SIG-M5 treated with dmso at 0.1 percent for 504 hours (cell line): Measurements from ENCODE around the gene CDH4.

Experiments
- DNase-seq: peaks from one replicate; lab custom pipeline; 2025; ENCODE audit not compliant: unreplicated experiment; lab: John Stamatoyannopoulos, UW

Gene CDH4

DNA sequence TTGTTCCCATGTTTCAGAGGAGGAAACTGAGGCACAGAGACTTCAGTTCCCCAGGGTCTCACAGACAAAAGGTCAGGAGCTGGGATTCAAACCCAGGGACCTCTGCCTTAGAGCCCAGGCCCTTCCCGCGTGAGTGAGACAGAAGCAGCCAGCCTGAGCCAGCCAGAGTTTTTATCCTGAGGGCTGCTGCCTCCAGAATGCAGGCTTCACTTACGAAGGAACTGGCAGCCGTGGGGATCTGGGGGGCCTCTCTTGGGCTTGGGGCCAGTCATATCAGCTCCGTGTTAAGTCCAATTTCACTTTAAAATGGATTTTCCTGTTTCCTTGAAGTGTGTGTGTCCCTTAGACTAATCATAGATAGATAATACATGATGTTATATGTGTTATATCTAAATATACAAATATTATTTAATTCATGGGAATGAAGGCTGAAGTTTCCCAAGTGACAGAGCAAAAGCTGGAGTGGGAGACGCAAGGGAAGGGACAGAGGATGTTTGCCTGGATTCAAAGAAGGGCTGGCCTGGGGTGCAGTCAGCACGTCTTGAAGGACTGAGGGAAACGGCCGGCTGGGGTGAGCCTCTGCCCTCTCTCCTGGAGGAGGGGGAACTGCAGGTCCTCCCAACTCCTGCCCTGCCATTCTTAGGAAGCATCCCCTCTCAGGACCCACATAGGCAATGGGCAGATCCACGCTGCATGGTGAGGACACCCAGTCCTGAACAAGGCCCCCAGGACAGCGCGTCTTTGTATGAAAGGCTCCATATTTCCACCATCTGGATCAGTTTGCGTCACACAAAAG, 320.1 kb downstream of the CDH4 start:
- DNase-seq, result no peak

DNA sequence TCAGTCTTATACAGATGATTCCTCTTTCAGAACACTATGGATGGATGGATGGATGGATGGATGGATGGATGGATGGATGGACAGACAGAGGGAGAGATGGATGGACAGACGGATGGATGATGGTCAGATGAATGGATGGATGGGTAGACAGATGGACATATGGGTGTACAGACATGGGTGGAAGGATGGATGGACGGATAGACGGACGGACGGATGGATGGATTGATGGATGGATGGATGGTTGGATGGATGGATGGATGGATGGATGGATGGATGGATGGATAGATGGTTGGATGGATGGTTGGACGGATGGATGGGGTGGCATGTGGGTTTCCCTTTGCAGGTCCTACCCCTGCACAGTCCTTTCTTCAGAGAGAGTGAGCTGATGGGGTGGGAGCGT, 320.7 kb downstream of the CDH4 start:
- DNase-seq, result no peak

DNA sequence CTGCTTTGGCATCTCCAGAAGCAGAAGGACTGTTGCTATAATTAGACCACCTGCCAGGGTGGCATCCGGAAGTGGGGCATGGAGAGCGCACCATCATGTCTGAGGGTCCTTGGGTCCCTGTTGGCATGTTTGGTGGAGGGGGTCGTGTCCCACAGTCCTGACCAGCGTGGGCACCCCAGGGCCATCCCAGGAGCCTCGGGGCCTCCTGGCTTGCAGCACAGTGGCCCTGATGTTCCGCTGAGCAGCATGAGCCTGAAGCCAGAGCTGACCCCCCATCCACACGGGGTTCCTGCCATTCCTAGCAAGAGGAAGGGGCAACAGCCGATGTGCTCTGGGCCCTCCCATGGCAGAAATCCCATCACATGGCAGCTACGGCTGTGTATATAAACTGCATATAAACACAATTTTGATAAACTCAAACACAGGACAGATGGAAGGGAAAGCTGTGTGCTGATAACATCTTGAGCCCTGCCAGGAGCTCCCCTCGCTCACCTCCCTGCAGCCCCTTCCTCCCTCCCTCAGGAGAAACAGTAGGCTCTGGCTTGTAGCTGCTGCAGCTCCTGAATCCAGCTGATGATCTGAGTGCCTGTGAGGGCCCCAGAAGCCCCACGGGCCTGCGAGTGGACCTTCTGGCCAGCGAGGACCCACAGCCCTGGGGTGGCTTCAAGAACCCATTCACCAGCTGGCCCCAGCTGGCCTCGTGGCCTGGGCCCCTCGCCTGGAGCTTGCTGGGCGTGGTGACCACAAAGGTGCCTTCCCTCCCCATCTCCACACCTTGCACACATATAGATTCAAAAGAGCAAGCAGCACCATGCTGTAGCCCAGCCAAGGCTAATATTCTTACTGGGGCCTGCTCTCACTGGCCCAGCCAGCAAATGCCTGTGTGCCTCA, 321.6 kb downstream of the CDH4 start:
- no peak for DNase-seq

DNA sequence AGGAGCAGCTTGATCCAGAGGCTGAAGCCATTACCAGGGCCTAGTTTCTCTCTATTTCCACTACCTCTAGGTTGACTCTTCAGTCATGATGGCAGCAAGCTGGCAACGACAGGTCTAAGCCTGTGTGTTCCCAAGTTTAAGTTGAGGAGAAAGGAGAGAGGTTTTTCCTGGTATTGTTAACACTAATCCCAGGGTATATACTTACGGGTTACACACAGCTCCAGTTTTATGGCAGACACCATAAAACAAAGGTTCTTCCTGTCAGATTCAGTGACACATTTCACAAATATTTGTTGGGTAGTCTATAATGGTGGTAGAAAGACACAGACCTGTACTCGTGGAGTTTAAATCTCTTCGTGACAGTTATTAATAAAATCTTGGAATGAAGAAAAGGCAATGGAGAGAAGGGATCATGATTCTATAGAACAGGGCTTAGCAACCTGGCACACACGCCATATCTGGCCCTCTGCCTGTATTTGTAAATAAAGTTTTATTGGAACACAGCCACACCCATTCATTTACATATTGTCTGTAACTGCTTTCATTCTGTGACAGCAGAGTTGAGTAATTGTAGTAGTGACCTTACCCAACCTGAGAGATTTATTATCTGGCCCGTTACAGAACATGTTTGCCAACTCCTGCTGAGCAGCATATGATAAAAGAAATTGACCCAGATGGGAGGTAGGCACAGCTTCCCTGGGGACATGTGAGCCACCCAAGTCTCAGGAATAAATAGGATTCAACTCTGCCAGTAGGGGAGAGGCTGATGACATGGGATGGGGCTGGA, 323.3 kb downstream of the CDH4 start:
- DNase-seq, result no peak

DNA sequence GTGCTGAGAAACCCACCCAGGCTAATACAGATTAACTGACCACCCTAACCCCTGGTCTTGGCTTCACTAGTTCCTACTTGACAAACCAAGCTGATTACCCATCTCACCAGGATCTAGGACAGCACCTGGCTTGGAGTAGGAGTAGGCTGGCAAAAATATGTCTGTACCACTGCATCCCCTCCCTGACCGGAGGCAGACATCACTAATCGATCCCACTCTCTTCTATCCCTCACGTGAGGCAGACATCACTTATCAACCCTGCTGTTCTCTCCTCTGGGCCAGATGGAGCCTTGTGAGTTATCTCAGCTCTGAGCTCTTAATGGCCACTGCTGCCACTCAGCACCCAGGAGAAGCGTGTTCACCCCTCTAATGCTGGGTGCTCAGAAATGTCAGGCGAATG, 324.3 kb downstream of the CDH4 start:
- DNase-seq, result no peak

DNA sequence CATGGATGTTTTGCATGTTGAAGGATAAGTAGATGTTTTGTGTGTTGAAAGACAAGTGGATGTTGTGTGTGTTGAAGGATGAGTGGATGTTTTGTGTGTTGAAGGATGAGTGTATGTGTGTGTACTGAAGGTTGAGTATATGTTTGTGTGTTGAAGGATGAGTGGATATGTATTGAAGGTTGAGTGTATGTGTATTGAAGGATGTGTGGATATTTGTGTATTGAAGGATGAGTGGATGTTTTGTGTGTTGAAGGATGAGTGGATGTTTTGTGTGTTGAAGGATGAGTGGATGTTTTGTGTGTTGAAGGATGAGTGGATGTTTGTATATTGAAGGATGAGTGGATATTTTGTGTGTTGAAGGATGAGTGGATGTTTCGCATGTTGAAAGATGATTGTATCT, 325.0 kb downstream of the CDH4 start:
- no peak for DNase-seq

DNA sequence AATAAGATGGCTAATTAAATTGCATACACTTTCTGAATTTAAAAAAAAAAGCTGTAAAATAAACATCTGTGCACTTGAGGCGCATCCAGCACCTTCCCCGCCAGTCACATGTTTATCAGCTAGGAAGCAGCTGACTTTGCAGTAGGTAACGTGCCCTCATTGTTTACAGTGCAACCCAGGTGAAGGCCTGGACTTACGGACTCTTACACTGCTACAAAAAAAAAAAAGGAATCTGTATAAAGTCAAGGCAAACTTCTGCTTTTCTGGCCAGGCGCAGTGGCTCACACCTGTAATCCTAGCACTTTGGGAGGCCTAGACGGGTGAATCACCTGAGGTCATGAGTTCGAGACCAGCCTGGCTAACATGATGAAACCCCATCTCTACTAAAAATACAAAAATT, 327.8 kb downstream of the CDH4 start:
- DNase-seq, result no peak

DNA sequence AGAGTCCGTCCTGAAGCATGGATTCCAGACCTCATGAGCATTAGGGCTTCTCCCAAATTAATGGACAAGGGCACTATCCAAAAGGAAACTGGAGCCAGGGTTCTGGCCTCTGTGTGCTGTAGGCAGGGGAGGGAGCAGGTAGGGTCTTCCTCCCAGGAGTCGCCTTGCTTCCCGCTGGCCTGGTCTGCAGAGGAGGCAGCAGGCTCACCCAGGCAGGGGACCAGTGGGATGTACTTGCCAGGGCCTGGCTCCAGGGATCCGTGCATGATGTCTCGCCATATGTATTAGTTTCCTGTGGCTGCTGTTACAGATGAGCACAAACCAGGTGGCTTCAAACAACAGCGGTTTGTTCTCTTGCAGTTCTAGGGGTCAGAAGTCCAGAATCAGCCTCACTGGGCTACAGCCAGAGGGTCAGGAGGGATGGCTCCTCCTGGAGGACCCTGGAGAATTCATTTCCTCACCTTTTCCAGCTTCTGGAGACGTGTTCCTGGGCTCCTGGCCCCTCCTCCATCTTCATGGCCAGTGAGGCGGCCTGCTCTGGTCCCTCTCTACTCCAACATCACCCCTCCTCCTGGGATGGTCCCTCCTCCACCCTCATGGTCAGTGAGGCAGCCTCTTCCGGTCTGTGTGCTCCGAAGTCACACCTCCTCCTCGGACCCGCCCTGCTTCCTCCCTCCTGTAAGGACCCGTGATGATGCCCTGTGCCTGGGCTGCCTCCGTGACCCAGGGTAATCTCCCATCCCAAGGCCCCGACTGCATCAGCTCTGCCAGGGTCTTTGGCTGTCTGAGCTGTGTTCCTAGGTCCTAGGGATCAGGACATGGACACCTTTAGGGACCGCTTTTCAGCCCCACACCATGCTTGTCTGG, 329.1 kb downstream of the CDH4 start:
- no peak for DNase-seq

DNA sequence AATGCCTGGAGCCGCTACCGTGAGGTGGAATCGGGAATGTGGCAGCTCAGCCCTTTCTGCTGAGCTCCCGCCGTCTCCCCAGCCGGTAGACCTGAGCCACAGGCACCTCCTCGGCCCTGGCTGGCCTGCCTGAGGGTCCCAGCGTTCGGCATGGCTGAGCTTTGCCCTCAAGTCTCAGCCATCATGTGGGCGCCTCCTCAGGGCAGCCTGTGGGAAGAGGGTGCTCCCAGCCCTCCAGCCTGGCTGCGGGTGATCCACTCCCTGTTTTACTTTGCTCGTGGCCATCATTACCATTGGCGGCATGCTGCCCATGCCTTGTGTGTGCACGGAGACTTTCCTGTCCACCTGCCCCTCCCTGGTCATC, 329.7 kb downstream of the CDH4 start:
- DNase-seq, result no peak

DNA sequence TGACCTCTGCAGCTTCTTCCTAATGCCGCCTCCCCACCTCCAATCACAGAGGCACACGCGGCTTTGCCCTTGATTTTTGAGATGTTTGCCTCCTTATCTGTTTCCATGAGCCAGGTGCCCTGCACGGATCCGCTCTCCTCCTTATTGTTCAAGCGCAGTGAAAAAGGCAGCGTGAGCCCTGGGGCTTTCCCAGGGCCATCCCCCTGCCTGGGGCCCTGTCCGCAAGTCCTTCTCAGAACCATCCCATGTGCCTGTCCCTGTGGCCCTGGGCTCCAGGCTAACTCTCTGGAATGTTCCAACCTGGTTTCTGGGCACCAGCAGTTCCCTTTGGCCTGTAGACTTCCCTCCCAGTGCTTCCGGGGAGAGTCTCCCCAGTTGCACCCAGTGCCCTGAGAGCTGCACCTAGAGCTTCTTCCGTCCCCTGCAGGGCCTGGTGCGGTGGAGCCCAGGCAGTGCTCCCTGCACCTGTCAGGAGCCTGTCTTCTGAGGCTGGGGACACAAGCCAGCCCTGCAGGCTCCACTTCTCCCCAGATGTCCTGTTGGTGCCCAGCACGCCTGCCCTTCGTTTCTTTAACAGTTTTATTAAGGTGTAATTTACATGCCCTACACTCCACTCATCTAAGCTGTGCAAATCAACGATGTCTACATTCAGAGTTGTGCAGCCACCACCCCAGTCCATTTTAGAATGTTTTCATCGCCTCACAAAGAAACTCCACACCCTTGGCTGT, 330.3 kb downstream of the CDH4 start:
- no peak for DNase-seq

DNA sequence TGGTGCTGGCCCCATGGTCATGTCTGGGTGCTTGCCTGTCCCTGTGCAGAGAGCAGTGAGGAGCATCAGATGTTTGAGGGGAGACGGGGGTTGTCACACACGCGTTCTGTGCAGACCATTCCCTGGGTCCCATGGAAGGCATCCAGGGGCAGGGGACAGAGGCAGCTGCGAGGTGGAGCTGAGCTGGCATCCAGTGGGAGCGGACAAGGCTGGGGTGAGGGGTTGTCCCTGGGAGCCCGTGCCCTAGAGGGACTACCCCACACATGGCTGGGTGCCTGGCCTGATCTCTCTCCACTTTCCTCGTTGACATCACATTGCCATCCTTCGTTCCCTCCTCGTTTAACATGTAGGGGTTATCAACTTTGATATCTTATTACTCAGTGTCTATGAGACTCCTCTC, 331.3 kb downstream of the CDH4 start:
- no peak for DNase-seq

DNA sequence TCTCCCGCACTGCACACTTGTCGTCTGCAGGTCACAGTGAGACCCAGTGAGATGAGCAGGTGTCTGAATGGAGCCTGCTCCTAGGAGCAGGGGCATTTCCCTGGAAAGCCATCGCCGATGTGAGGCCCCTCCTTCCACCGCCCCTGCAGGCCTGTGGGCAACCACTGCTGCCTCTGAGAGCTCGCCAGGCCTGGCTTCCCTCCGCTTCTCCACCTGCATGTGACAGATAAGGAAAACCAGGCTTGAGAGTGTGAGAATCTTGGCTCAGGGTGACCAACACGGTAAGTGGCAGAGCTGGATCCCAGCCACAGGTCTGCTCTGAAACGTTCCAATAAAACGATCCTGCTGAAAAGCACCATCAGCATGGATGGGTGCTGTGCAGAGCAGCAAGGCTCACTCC, 332.8 kb downstream of the CDH4 start:
- no peak for DNase-seq

DNA sequence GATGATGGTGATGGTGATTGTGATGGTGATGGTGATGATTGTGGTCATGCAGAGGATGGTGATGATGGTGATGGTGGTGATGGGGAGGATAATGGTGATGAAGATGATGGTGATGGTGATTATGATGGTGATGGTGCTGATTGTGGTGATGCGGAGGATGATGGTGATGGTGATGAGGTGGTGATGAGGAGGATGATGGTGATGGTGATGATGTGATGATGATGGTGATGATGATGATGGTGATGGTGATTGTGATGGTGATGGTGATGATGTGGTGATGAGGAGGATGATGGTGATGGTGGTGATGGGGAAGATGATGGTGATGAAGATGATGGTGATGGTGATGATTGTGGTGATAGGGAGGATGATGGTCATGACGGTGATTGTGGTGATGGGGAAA, 333.7 kb downstream of the CDH4 start:
- DNase-seq, result no peak

DNA sequence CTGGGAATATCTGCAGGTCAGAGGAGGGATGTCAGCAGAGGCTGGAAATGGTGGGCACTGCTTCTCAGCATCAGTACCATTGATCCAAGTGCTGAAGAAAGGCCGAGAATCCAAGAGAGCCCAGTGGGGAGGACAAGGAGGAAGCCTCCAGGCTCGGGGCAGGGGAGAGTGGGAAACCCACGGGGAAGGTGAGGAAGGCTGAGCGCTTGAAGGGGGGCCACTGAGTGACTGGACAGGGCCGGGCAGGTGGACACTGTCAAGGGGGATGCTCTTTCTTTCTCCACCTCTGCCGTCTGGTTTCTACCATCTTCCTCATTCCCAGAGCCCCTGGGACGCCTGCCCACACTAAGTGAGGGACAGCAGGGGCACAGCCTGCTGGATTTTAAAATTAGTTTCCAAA, 335.0 kb downstream of the CDH4 start:
- DNase-seq, result no peak

DNA sequence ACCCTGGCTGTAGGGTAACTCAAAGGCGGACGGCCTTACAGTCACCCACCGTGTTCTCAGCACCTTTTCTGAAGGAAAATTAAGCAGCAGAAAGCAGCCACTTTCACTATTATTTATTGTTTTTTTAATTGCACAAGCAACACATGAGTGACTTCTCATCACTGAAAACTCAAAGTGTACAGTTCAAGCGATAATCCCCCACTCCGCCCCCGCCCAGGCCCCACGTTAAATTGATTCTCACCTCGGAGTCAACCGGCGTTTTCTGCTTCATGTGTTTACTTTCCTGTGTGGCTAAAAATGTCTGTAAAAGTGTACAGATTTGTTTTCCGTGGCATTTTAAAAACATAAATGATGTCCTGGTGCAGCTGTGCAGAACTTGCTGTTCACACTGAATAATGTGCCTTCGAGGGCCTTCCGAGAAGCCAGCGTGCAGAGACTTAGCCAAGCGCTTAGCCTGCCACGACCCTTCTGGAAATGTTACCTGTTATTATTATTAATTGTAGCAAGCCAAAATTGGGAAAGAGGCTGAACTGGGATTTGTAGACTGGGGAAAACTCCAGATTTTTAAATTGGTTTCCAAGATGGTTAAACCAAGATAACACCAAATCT, 335.7 kb downstream of the CDH4 start:
- DNase-seq, result no peak

DNA sequence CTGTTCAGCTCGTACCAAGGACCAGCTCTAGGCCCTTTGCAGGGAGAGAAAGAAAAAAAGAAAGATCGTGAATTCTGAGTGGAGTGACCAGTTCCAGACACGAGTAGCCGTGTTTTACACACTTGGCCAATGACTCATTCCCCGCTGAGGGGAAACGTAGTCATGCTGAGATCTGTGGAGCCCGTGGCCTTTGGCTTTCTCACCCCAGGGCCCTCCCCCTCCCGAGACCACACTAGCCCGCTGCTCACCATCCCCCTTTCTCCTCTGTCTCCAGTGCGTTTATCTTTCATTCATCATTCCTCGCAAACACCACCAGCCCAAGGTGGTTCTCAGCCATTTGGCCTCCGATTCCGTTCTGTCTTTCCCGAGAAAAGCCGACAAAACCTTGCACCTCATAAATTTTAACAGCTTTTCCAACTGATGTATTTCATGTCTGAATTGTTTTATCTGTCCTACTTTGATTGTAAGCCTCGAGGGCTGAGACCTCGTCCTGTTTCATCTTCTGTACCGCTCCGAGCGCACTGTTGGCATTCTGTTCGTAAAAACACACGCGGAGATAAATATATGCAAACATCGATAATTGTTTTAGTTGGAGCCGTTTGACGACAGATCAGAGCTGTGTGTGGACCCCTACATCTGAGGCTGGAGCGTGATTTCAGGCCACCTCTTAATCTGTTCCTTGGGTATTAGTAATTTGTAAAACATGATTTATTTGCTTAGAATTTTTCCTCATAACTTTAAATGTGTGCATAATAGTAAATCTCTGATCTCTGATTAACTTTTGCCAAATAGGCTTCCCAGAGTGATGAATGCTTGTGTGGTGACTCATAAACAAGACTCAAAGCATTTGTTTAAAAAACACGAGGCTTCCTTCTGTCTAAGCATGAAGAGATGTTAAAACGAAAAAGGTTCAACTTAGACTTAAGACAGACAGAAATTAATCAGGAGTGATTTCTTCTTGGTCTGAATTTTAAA, 336.6 kb downstream of the CDH4 start:
- no peak for DNase-seq

DNA sequence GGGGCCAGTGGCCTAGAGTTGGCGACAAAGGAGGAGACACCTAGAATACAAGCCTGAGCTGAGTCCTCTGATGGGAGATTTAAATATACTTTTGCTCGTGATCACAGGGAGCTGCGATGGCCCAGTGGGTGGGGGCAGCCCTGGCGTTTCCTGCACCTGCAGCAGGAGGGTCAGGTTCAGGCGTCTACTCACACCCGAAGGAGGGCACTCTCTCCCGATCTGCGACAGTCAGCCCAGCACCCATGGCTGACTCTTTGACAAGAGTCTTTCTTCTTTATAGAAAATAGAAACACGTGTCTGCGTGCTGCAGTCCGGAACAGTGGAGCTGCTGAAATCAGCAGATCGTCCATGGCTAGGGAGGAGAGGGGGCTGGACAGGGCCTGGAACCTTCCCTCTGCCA, 338.2 kb downstream of the CDH4 start:
- no peak for DNase-seq

DNA sequence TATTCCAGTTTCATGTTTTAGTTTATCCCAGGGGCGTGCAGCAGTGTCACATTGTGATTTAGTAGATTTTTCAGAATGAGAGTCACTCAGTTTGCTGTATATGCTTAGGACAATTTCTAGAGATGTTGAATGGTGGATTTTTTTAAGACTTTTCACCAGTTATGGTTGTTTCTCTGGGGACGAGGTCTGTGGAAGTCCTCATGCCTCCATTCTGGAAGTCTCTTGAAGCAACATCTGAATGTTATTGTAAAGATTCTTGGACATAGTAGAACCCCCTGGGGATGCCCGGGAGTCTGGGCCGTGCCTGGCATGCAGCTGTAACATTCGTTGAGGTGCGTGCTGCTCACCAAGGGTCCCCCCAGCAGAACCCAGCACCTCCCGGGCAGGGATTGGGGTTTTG, 341.5 kb downstream of the CDH4 start:
- no peak for DNase-seq

DNA sequence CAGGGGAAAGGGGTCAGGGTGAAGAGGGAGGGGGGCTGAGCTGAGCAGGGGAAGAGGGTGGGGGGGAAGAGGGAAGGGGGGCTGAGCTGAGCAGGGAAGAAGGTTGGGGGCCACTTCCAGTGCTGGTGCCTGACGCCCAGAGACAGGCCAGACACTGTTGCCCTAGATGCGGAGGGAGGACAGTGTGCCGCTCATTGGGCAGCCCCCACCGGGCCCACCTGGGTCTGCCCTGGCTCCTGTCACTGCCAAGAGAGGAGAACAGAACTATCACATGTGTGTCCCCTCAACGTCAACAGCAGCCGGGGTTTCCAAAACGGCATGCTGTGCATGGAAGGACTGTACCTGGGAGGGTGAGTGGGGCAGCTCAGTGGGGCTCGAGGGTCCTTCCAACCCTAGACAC, 342.1 kb downstream of the CDH4 start:
- no peak for DNase-seq
